K562 (cell line): ENCODE measurements around the gene ARHGAP15. TPM values are rescaled to one million over a fixed set of nuclear protein-coding genes. Genes with fewer than 3 reads are reported as not detected.

Source experiments
- ATAC-seq: fragments of 200-7000 bp; cut with Tn5 transposase; 3 replicates; pipeline ENCODE4 v1.9.1; 2020; ENCODE audit warnings: moderate library complexity
- BruUV-seq: library from RNA; stranded (reverse); fragments of 400-500 nt; replicated peaks from 2 replicates; lab custom pipeline; 2021; lab: Mats Ljungman, UMichigan
- CTCF ChIA-PET: fragments of 300-600 bp; formaldehyde crosslinking; extraction: SDS; loops from one replicate; lab custom pipeline; 2021; ENCODE audit warnings: low intra/inter-chr PET ratio; lab: Yijun Ruan, JAX
- POLR2A ChIA-PET: fragments of 300-600, 350-650 bp; sonication (Branson Sonifier 250); formaldehyde crosslinking; extraction: SDS; loops from one replicate; lab custom pipeline; 2021; ENCODE audit warnings: antibody characterized with exemption, inconsistent platforms; lab: Yijun Ruan, JAX
- DNase-seq, 4 experiments: peaks; one replicate each; pipeline versions ENCODE4 v3.0.0 to v3.0.0-alpha.2; 2011 to 2018; ENCODE audit warnings: low spot score in 3 of 4, mixed read lengths in 3 of 4; ENCODE audit errors: extremely low read depth in 1 of 4
- FAIRE-seq: peaks from 2 replicates; lab custom pipeline; 2011; peaks lifted over from hg19 to GRCh38; lab: Jason Lieb, UNC
- H2AFZ ChIP-seq: 2 replicates; pipeline ENCODE4 v1.6.0; 2011; ENCODE audit warnings: low read depth, low read length, control low read depth, inconsistent platforms
- H3K27ac ChIP-seq: fragments of 200-600 bp; 3 replicates; pipeline ENCODE4 v1.8.0; 2011; ENCODE audit warnings: low read depth, mild to moderate bottlenecking, control low read depth, inconsistent platforms, low read length, moderate library complexity, mixed read lengths; ENCODE audit errors: extremely low read depth
- H3K27me3 ChIP-seq, 2 experiments: fragments of 300-600 bp in 1 of 2; 2 replicates in 1 of 2; 3 replicates in 1 of 2; pipeline versions ENCODE4 v1.6.0 to v1.8.0; 2011; ENCODE audit warnings: inconsistent platforms in 2 of 2, low read length in 2 of 2, mild to moderate bottlenecking in 1 of 2, mixed read lengths in 1 of 2, moderate library complexity in 1 of 2; ENCODE audit not compliant: control insufficient read depth in 2 of 2, insufficient read depth in 2 of 2
- H3K36me3 ChIP-seq: fragments of 300-600 bp; 3 replicates; pipeline ENCODE4 v1.8.0; 2011; ENCODE audit warnings: mild to moderate bottlenecking, low read length, inconsistent platforms; ENCODE audit not compliant: control insufficient read depth, insufficient read depth
- H3K4me1 ChIP-seq, 2 experiments: fragments of 200-600 bp in 1 of 2; replicated peaks in 1 of 2; 2 replicates in 1 of 2; 3 replicates in 1 of 2; pipeline versions ENCODE4 v1.5.1 to v1.8.0; 2011; ENCODE audit warnings: inconsistent platforms in 2 of 2, low read length in 2 of 2, mild to moderate bottlenecking in 1 of 2, mixed read lengths in 1 of 2, moderate library complexity in 1 of 2; ENCODE audit not compliant: control insufficient read depth in 2 of 2, insufficient read depth in 2 of 2
- H3K4me2 ChIP-seq: 2 replicates; pipeline ENCODE4 v1.6.1; 2011; ENCODE audit warnings: low read length, control low read depth, inconsistent platforms, mixed read lengths; ENCODE audit not compliant: insufficient read depth
- H3K4me3 ChIP-seq: fragments of 200-600 bp; sonication (generic), shearing (Covaris generic); 2 replicates; pipeline ENCODE4 v1.5.1; 2016; ENCODE audit warnings: control low read depth, inconsistent platforms
- H3K79me2 ChIP-seq: fragments of 200-600 bp; 3 replicates; pipeline ENCODE4 v1.8.0; 2011; ENCODE audit warnings: low read length, inconsistent platforms; ENCODE audit not compliant: control insufficient read depth, insufficient read depth
- H3K9ac ChIP-seq, 2 experiments: 2 replicates each; pipeline versions ENCODE4 v1.6.0 to v1.6.1; 2011; ENCODE audit warnings: low read depth in 2 of 2, low read length in 2 of 2, control low read depth in 1 of 2, inconsistent platforms in 1 of 2, mild to moderate bottlenecking in 1 of 2, mixed read lengths in 1 of 2; ENCODE audit not compliant: insufficient read depth in 1 of 2
- H3K9me1 ChIP-seq: one replicate; pipeline ENCODE4 v1.6.0; 2011; ENCODE audit warnings: inconsistent platforms, mild to moderate bottlenecking, low read length, moderate library complexity; ENCODE audit not compliant: control insufficient read depth, insufficient read depth
- H3K9me3 ChIP-seq: replicated peaks from 2 replicates; pipeline ENCODE4 v1.5.1; 2011; ENCODE audit warnings: low read depth, low read length, inconsistent platforms; ENCODE audit not compliant: control insufficient read depth, insufficient read depth
- H4K20me1 ChIP-seq: replicated peaks from 2 replicates; pipeline ENCODE4 v1.6.1; 2011; ENCODE audit warnings: low read length, inconsistent platforms, mixed read lengths; ENCODE audit not compliant: control insufficient read depth, insufficient read depth
- BRF1 ChIP-seq: IDR thresholded peaks from 3 replicates; pipeline ENCODE4 v1.6.1; 2011; ENCODE audit warnings: borderline replicate concordance, mild to moderate bottlenecking; ENCODE audit not compliant: insufficient read length; ENCODE audit errors: extremely low read depth
- EHMT2 ChIP-seq: fragments of 450-650 bp; IDR thresholded peaks from 2 replicates; pipeline ENCODE4 v1.6.1; 2018; ENCODE audit warnings: antibody characterized with exemption
- EP400 ChIP-seq: fragments of 450-650 bp; IDR thresholded peaks from 2 replicates; pipeline ENCODE4 v1.6.1; 2017; ENCODE audit warnings: antibody characterized with exemption, mild to moderate bottlenecking, moderate library complexity
- TRIM24 ChIP-seq, 2 experiments: fragments of 450-650 bp; IDR thresholded peaks; 2 replicates each; pipeline ENCODE4 v1.6.1; 2016
- ZNF184 ChIP-seq: sonication (generic); formaldehyde crosslinking; IDR thresholded peaks from 2 replicates; pipeline ENCODE4 v1.5.0; 2020; ENCODE audit warnings: missing genetic modification reagents
- WGBS: fragments of 100-300 bp; shearing (Covaris generic); methylation state at CpG from one replicate; pipeline ENCODE4 v1.1.6; 2016; ENCODE audit warnings: low coverage, mixed read lengths; ENCODE audit not compliant: insufficient coverage; ENCODE audit errors: missing lambda C conversion rate; 5-methylcytosine and 5-hydroxymethylcytosine counted together
- in situ Hi-C: fragments of 300-500 bp; cut with MboI; formaldehyde crosslinking; loops from 4 replicates; pipeline ENCODE4 v1.15.0; 2018; ENCODE audit warnings: inconsistent platforms, mixed read lengths
- intact Hi-C: fragments of 100-400 bp; cut with micrococcal nuclease; formaldehyde crosslinking; loops from 2 replicates; pipeline ENCODE4 v1.14.2; 2022
- polyA plus RNA-seq, 8 experiments: library from polyadenylated mRNA; depleted of rRNA in 4 of 8; stranded (reverse) in 5 of 8; unstranded in 3 of 8; fragments of >200 nt; fragmentation: Nextera tagmentation in 2 of 8; fragmentation: Illumina TruSeq in 1 of 8; extraction: Ambion mirVana in 2 of 8; extraction: Trizol in 1 of 8; gene quantifications; 2 replicates each; pipeline versions ENCODE4 v1.2.1 to v1.2.3, GENCODE V29; 2011 to 2014; ENCODE audit warnings: inconsistent platforms in 1 of 8, missing spikeins in 1 of 8
- total RNA-seq, 7 experiments: library from RNA; depleted of rRNA in 6 of 7; stranded (reverse); fragments of >200 nt in 6 of 7; fragmentation: Illumina TruSeq in 2 of 7; extraction: Trizol in 2 of 7; gene quantifications; 2 replicates each; pipeline versions ENCODE4 v1.2.1 to v1.2.3, GENCODE V29; 2011 to 2021; ENCODE audit warnings: low replicate concordance in 1 of 7
- TF ChIP-seq, protein P1 (sequence below): IDR thresholded peaks from 2 replicates; pipeline ENCODE4 v1.6.1; 2016; ENCODE audit warnings: missing genetic modification characterization, missing compliant biosample characterization
- TF ChIP-seq, protein P2 (sequence below): sonication (generic); formaldehyde crosslinking; IDR thresholded peaks from 2 replicates; pipeline ENCODE4 v1.5.0; 2020; ENCODE audit warnings: missing genetic modification reagents

The ARHGAP15 gene
- total and polyA plus RNA-seq, 9 of the 15 experiments (the other 6 are each of a cell fraction or from before 2014, with no cell fraction given): 1.5 to 17.9 (median 7.9) TPM

DNA sequence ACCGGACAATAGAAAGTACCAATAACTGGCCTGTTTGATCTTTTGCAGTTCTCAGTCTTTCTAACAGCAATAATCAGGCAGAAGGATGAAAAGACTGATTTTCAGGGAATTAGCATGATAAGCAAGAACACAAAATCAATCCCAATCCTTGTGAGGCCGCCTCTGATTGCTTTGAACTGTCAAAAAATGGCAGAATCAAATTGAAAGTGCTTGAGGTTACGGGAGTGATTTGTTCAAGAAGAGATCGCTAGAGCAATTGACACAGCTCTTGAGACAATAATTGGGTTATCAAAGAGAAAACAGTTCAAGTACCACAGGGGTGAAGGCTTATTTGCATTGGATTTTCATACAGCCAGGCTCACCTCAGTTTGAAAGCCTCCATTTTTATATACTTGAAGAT is 663.4 kb downstream of the ARHGAP15 start:
- intact Hi-C loops (no loop called here), in situ Hi-C loops (no loop called here)
- H3K36me3 ChIP-seq: no peaks in the 10 kb centered on the region
- no peaks in the 10 kb centered on the region for H3K9me1 ChIP-seq
- no peak overlapping the region for H3K4me3 ChIP-seq
- H3K79me2 ChIP-seq: no peaks in the 10 kb centered on the region
- H4K20me1 ChIP-seq: no peaks in the 10 kb centered on the region
- H3K9me3 ChIP-seq: no peaks in the 10 kb centered on the region
- BruUV-seq: no TSS peak
- WGBS: 3% methylated on average over 4 of the region's 4 CpGs
- FAIRE-seq (no peak), ATAC-seq (no peak), DNase-seq (no peak)
- ChIA-PET CTCF (no interaction called here), POLR2A (no interaction called here)
- H3K27me3 ChIP-seq: no peaks in the 10 kb centered on the region
- no peaks in the 10 kb centered on the region for H3K4me1 ChIP-seq
- no peak overlapping the region for H3K27ac ChIP-seq
- H2AFZ ChIP-seq: no peak overlapping the region
- H3K9ac ChIP-seq: no peak overlapping the region
- TF ChIP-seq, protein P1, sequence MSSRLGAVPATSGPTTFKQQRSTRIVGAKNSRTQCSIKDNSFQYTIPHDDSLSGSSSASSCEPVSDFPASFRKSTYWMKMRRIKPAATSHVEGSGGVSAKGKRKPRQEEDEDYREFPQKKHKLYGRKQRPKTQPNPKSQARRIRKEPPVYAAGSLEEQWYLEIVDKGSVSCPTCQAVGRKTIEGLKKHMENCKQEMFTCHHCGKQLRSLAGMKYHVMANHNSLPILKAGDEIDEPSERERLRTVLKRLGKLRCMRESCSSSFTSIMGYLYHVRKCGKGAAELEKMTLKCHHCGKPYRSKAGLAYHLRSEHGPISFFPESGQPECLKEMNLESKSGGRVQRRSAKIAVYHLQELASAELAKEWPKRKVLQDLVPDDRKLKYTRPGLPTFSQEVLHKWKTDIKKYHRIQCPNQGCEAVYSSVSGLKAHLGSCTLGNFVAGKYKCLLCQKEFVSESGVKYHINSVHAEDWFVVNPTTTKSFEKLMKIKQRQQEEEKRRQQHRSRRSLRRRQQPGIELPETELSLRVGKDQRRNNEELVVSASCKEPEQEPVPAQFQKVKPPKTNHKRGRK: no peak
- TF ChIP-seq EP400 (no peak), ZNF184 (CRISPR knock-in tag) (no peak), TRIM24 (IDR thresholded peaks at IDR 0.05) (no peak), EHMT2 (no peak), BRF1 (no peak)
- TF ChIP-seq, protein P2, sequence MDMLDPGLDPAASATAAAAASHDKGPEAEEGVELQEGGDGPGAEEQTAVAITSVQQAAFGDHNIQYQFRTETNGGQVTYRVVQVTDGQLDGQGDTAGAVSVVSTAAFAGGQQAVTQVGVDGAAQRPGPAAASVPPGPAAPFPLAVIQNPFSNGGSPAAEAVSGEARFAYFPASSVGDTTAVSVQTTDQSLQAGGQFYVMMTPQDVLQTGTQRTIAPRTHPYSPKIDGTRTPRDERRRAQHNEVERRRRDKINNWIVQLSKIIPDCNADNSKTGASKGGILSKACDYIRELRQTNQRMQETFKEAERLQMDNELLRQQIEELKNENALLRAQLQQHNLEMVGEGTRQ (CRISPR knock-in tag): no peak
- no peak overlapping the region for H3K4me2 ChIP-seq
